HepG2 (cell line): ENCODE measurements around the gene B3GNT5. TPM values are rescaled to one million over a fixed set of nuclear protein-coding genes. Genes with fewer than 3 reads are reported as not detected.

Experiments
- ATAC-seq: fragments of 200-7000 bp; cut with Tn5 transposase; 3 replicates; pipeline ENCODE4 v1.9.1; 2020; ENCODE audit warnings: mild to moderate bottlenecking, moderate library complexity
- BruUV-seq: library from RNA; stranded (reverse); fragments of 400-500 nt; replicated peaks from 2 replicates; lab custom pipeline; 2021; lab: Mats Ljungman, UMichigan
- CTCF ChIA-PET: fragments of 300-600 bp; formaldehyde crosslinking; extraction: SDS; loops from one replicate; lab custom pipeline; 2021; ENCODE audit warnings: low total read pairs, inconsistent platforms, low intra/inter-chr PET ratio; lab: Yijun Ruan, JAX
- POLR2A ChIA-PET: fragments of 350-600 bp; sonication (Branson Sonifier 250); formaldehyde crosslinking; loops from one replicate; lab custom pipeline; 2020; ENCODE audit warnings: antibody characterized with exemption, inconsistent platforms; lab: Yijun Ruan, JAX
- DNase-seq: peaks from one replicate; pipeline ENCODE4 v3.0.0-alpha.2; 2015; ENCODE audit warnings: low spot score
- FAIRE-seq: peaks from 3 replicates; lab custom pipeline; 2011; peaks lifted over from hg19 to GRCh38; lab: Jason Lieb, UNC
- H2AFZ ChIP-seq: one replicate; pipeline ENCODE4 v1.6.1; 2011; ENCODE audit warnings: low read length, inconsistent platforms
- H3K27ac ChIP-seq: fragments of 300-600 bp; 3 replicates; pipeline ENCODE4 v1.8.0; 2011; ENCODE audit warnings: mixed run types, mild to moderate bottlenecking, mixed read lengths, low read length, inconsistent platforms; ENCODE audit not compliant: insufficient read depth; ENCODE audit errors: extremely low read length
- H3K27me3 ChIP-seq, 2 experiments: fragments of 200-600 bp in 1 of 2; 2 replicates in 1 of 2; 3 replicates in 1 of 2; pipeline versions ENCODE4 v1.6.0 to v1.8.0; 2011; ENCODE audit warnings: low read length in 2 of 2, mild to moderate bottlenecking in 2 of 2, moderate library complexity in 2 of 2, inconsistent platforms in 1 of 2; ENCODE audit not compliant: insufficient read depth in 2 of 2, control insufficient read depth in 1 of 2
- H3K36me3 ChIP-seq, 2 experiments: fragments of 200-600 bp in 1 of 2; replicated peaks in 1 of 2; 2 replicates in 1 of 2; 3 replicates in 1 of 2; pipeline versions ENCODE4 v1.5.1 to v1.8.0; 2011; ENCODE audit warnings: low read length in 2 of 2, inconsistent platforms in 1 of 2; ENCODE audit not compliant: insufficient read depth in 2 of 2, control insufficient read depth in 1 of 2
- H3K4me1 ChIP-seq: 2 replicates; pipeline ENCODE4 v1.5.1; 2012; ENCODE audit warnings: low read length, inconsistent platforms; ENCODE audit not compliant: insufficient read depth
- H3K4me2 ChIP-seq: 2 replicates; pipeline ENCODE4 v1.6.0; 2011; ENCODE audit warnings: low read depth, low read length, inconsistent platforms
- H3K4me3 ChIP-seq, 3 experiments: fragments of 200-600 bp in 1 of 3; sonication (generic), shearing (Covaris generic) in 1 of 3; replicated peaks in 1 of 3; 2 replicates each; pipeline ENCODE4 v1.5.1; 2011 to 2016; ENCODE audit warnings: low read length in 3 of 3, inconsistent platforms in 2 of 3, low read depth in 2 of 3, mild to moderate bottlenecking in 2 of 3, control low read depth in 1 of 3, mixed read lengths in 1 of 3; ENCODE audit not compliant: insufficient read depth in 1 of 3
- H3K79me2 ChIP-seq: one replicate; pipeline ENCODE4 v1.6.1; 2011; ENCODE audit warnings: low read length, inconsistent platforms; ENCODE audit not compliant: insufficient read depth
- H3K9ac ChIP-seq: 2 replicates; pipeline ENCODE4 v1.6.0; 2011; ENCODE audit warnings: mild to moderate bottlenecking, low read depth, low read length, inconsistent platforms; ENCODE audit not compliant: insufficient read depth
- H3K9me3 ChIP-seq: 2 replicates; pipeline ENCODE4 v1.5.1; 2012; ENCODE audit warnings: mild to moderate bottlenecking, low read length
- H4K20me1 ChIP-seq: 2 replicates; pipeline ENCODE4 v1.6.0; 2011; ENCODE audit warnings: inconsistent platforms, mild to moderate bottlenecking, low read length, moderate library complexity; ENCODE audit not compliant: insufficient read depth
- ASH2L ChIP-seq: fragments of 300-600, 200-600 bp; sonication (generic); IDR thresholded peaks from 2 replicates; pipeline ENCODE4 v1.7.0; 2017; ENCODE audit warnings: low read depth, mild to moderate bottlenecking, moderate library complexity, mixed read lengths, low read length; ENCODE audit not compliant: insufficient read length
- EP300 ChIP-seq, 3 experiments: sonication (generic) in 1 of 3; formaldehyde crosslinking in 1 of 3; IDR thresholded peaks; 2 replicates each; pipeline versions ENCODE4 v1.5.1 to v1.6.1; 2011 to 2020; ENCODE audit warnings: low read depth in 2 of 3, low read length in 2 of 3, borderline replicate concordance in 1 of 3, improper control_type of control experiment in 1 of 3, mild to moderate bottlenecking in 1 of 3, missing genetic modification reagents in 1 of 3, moderate library complexity in 1 of 3
- RAD51 ChIP-seq: fragments of 450-650 bp; IDR thresholded peaks from 2 replicates; pipeline ENCODE4 v1.6.1; 2016; ENCODE audit warnings: borderline replicate concordance
- RBM22 ChIP-seq: fragments of 200-400 bp; formaldehyde crosslinking; optimal IDR thresholded peaks from 2 replicates; pipeline ENCODE3; 2017; ENCODE audit warnings: mild to moderate bottlenecking, low read length, moderate library complexity
- ZFP91 ChIP-seq: sonication (generic); formaldehyde crosslinking; IDR thresholded peaks from 2 replicates; pipeline ENCODE4 v1.9.0; 2022; ENCODE audit warnings: missing genetic modification reagents, mild to moderate bottlenecking, borderline replicate concordance
- ZNF160 ChIP-seq: sonication (generic); formaldehyde crosslinking; IDR thresholded peaks from 2 replicates; pipeline ENCODE4 v1.8.0; 2022; ENCODE audit warnings: mild to moderate bottlenecking, inconsistent platforms, missing genetic modification reagents
- ZNF180 ChIP-seq: sonication (generic); formaldehyde crosslinking; IDR thresholded peaks from 2 replicates; pipeline ENCODE4 v1.4.0; 2020; ENCODE audit warnings: low read depth, missing genetic modification reagents, borderline replicate concordance
- ZNF34 ChIP-seq: sonication (generic); formaldehyde crosslinking; IDR thresholded peaks from 2 replicates; pipeline ENCODE4 v1.4.0; 2020; ENCODE audit warnings: mild to moderate bottlenecking, missing genetic modification reagents, borderline replicate concordance
- ZNF367 ChIP-seq: sonication (generic); formaldehyde crosslinking; IDR thresholded peaks from 2 replicates; pipeline ENCODE4 v1.4.0; 2020; ENCODE audit warnings: missing genetic modification reagents, borderline replicate concordance
- ZNF496 ChIP-seq: sonication (generic); formaldehyde crosslinking; IDR thresholded peaks from 2 replicates; pipeline ENCODE4 v1.8.1; 2023; ENCODE audit warnings: mild to moderate bottlenecking, moderate library complexity, missing genetic modification reagents; ENCODE audit not compliant: insufficient replicate concordance
- ZNF552 ChIP-seq: sonication (generic); formaldehyde crosslinking; IDR thresholded peaks from 2 replicates; pipeline ENCODE4 v1.9.0; 2022; ENCODE audit warnings: missing genetic modification reagents, mild to moderate bottlenecking, borderline replicate concordance
- ZZZ3 ChIP-seq: sonication (generic); formaldehyde crosslinking; IDR thresholded peaks from 2 replicates; pipeline ENCODE4 v1.4.0; 2020; ENCODE audit warnings: missing genetic modification reagents, mild to moderate bottlenecking, borderline replicate concordance
- WGBS: methylation state at CpG from one replicate; pipeline ENCODE4 v1.1.6; 2017; ENCODE audit warnings: low lambda C conversion rate; 5-methylcytosine and 5-hydroxymethylcytosine counted together
- in situ Hi-C: cut with HindIII; loops from 2 replicates; pipeline ENCODE4 v1.10.0; 2017; ENCODE audit warnings: low pct_unique_long_range_greater_than_20kb; ENCODE audit not compliant: extremely low pct_ligation_motif_present
- intact Hi-C: fragments of 100-400 bp; cut with micrococcal nuclease; formaldehyde crosslinking; loops from one replicate; pipeline ENCODE4 v1.10.0; 2022; ENCODE audit not compliant: unreplicated experiment
- polyA plus RNA-seq, 8 experiments: library from polyadenylated mRNA; depleted of rRNA in 3 of 8; stranded (reverse) in 7 of 8; unstranded in 1 of 8; fragments of >200 nt; fragmentation: Illumina TruSeq in 4 of 8; extraction: Trizol in 4 of 8; gene quantifications; 2 replicates each; pipeline versions ENCODE4 v1.2.1 to v1.2.3, GENCODE V29; 2011 to 2016; ENCODE audit warnings: low read depth in 4 of 8, missing spikeins in 1 of 8, mixed read lengths in 1 of 8; ENCODE audit not compliant: insufficient read depth in 1 of 8
- total RNA-seq, 5 experiments: library from RNA; depleted of rRNA; stranded (reverse); fragments of >200 nt; fragmentation: Illumina TruSeq; extraction: Trizol; gene quantifications; 2 replicates each; pipeline ENCODE4 v1.2.3, GENCODE V29; 2016; ENCODE audit warnings: low read depth in 1 of 5
- TF ChIP-seq, protein P1 (sequence below): sonication (generic); formaldehyde crosslinking; conservative IDR thresholded peaks from 2 replicates; pipeline ENCODE4 v1.8.0; 2022; ENCODE audit warnings: mild to moderate bottlenecking, moderate library complexity, missing genetic modification reagents
- TF ChIP-seq, protein P2 (sequence below): sonication (generic); formaldehyde crosslinking; IDR thresholded peaks from 2 replicates; pipeline ENCODE4 v1.4.0; 2020; ENCODE audit warnings: missing genetic modification reagents
- TF ChIP-seq, protein P3 (sequence below): sonication (generic); formaldehyde crosslinking; IDR thresholded peaks from 2 replicates; pipeline ENCODE4 v1.9.0; 2021; ENCODE audit warnings: missing genetic modification reagents, borderline replicate concordance

The B3GNT5 gene
- total and polyA plus RNA-seq, 2 of the 13 experiments (the other 11 are each of a cell fraction or from before 2014, with no cell fraction given) = not detected

DNA sequence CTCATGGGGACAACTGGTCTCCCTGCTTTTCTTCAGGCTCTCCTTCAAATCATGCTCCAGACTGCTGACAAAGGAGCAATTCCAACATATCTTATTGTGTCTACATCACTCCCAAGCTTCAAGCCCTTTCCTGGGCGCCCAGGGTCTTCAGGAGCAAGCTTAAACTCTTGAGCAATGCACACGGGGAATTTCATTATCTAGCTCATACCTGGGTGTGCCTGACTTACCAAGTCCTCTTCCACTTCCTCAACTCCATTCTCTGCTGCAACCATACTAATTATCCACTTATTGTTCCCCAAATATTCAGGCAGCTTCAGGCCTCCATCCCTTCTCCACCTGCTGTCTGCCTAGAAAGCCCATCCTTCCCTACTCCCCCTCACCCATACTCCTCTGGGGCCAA is 50.6 kb downstream of the B3GNT5 start:
- no peak for FAIRE-seq
- ATAC-seq = no peak
- no peak for DNase-seq
- peaks cover 1 to 33% of the 10 kb centered on the region in 2 experiments; a peak in 4 of 5 replicates for H3K27me3 ChIP-seq
- intact Hi-C loops = no loop called here
- H3K4me1 ChIP-seq = peaks cover under 1% of the 10 kb centered on the region; the same call in 1 of the 2 replicates
- CTCF ChIA-PET = no interaction called here
- H3K9ac ChIP-seq = no peak overlapping the region
- no peak overlapping the region for H3K4me3 ChIP-seq
- H3K79me2 ChIP-seq = no peaks in the 10 kb centered on the region
- POLR2A ChIA-PET = no interaction called here
- no peaks in the 10 kb centered on the region for H4K20me1 ChIP-seq
- TF ChIP-seq, protein P1, sequence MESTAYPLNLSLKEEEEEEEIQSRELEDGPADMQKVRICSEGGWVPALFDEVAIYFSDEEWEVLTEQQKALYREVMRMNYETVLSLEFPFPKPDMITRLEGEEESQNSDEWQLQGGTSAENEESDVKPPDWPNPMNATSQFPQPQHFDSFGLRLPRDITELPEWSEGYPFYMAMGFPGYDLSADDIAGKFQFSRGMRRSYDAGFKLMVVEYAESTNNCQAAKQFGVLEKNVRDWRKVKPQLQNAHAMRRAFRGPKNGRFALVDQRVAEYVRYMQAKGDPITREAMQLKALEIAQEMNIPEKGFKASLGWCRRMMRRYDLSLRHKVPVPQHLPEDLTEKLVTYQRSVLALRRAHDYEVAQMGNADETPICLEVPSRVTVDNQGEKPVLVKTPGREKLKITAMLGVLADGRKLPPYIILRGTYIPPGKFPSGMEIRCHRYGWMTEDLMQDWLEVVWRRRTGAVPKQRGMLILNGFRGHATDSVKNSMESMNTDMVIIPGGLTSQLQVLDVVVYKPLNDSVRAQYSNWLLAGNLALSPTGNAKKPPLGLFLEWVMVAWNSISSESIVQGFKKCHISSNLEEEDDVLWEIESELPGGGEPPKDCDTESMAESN (CRISPR knock-in tag) = no peak
- TF ChIP-seq EP300 (IDR thresholded peaks at IDR 0.05; ENCODE audit: low read depth in 2 of 2, low read length in 2 of 2) = no peak
- TF ChIP-seq EP300 (CRISPR knock-in tag; IDR thresholded peaks at IDR 0.05; ENCODE audit: borderline replicate concordance) = no peak
- TF ChIP-seq ZNF552 = no peak
- TF ChIP-seq RBM22 = no peak
- TF ChIP-seq, protein P2, sequence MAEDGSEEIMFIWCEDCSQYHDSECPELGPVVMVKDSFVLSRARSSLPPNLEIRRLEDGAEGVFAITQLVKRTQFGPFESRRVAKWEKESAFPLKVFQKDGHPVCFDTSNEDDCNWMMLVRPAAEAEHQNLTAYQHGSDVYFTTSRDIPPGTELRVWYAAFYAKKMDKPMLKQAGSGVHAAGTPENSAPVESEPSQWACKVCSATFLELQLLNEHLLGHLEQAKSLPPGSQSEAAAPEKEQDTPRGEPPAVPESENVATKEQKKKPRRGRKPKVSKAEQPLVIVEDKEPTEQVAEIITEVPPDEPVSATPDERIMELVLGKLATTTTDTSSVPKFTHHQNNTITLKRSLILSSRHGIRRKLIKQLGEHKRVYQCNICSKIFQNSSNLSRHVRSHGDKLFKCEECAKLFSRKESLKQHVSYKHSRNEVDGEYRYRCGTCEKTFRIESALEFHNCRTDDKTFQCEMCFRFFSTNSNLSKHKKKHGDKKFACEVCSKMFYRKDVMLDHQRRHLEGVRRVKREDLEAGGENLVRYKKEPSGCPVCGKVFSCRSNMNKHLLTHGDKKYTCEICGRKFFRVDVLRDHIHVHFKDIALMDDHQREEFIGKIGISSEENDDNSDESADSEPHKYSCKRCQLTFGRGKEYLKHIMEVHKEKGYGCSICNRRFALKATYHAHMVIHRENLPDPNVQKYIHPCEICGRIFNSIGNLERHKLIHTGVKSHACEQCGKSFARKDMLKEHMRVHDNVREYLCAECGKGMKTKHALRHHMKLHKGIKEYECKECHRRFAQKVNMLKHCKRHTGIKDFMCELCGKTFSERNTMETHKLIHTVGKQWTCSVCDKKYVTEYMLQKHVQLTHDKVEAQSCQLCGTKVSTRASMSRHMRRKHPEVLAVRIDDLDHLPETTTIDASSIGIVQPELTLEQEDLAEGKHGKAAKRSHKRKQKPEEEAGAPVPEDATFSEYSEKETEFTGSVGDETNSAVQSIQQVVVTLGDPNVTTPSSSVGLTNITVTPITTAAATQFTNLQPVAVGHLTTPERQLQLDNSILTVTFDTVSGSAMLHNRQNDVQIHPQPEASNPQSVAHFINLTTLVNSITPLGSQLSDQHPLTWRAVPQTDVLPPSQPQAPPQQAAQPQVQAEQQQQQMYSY = no peak
- TF ChIP-seq ZNF496 = no peak
- no peak for TF ChIP-seq ZNF367 (CRISPR knock-in tag)
- TF ChIP-seq, protein P3, sequence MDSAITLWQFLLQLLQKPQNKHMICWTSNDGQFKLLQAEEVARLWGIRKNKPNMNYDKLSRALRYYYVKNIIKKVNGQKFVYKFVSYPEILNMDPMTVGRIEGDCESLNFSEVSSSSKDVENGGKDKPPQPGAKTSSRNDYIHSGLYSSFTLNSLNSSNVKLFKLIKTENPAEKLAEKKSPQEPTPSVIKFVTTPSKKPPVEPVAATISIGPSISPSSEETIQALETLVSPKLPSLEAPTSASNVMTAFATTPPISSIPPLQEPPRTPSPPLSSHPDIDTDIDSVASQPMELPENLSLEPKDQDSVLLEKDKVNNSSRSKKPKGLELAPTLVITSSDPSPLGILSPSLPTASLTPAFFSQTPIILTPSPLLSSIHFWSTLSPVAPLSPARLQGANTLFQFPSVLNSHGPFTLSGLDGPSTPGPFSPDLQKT (CRISPR knock-in tag) = no peak
- no peak for TF ChIP-seq RAD51
- no peak for TF ChIP-seq ZZZ3 (CRISPR knock-in tag)
- no peak for TF ChIP-seq ZFP91 (CRISPR knock-in tag)
- TF ChIP-seq ZNF160 (CRISPR knock-in tag) = no peak
- TF ChIP-seq ZNF34 (CRISPR knock-in tag) = no peak
- no peak for TF ChIP-seq ASH2L
- TF ChIP-seq ZNF180 (CRISPR knock-in tag) = no peak
- H2AFZ ChIP-seq = no peak overlapping the region
- in situ Hi-C loops = no loop called here
- no peaks in the 10 kb centered on the region for H3K36me3 ChIP-seq
- no peak overlapping the region for H3K27ac ChIP-seq
- no peak overlapping the region for H3K4me2 ChIP-seq
- H3K9me3 ChIP-seq = no peaks in the 10 kb centered on the region
- WGBS = 5% methylated on average over 2 of the region's 2 CpGs
- no TSS peak for BruUV-seq
